CD8-positive, alpha-beta memory T cell (primary cell): ENCODE results near the gene BATF. TPM values are rescaled to one million over a fixed set of nuclear protein-coding genes. Genes with fewer than 3 reads are reported as not detected.

Experiments used
- CTCF ChIA-PET: fragments of 350-600 bp; sonication (Branson Sonifier 250); formaldehyde crosslinking; loops from one replicate; lab custom pipeline; 2021; ENCODE audit warnings: antibody characterized with exemption; lab: Charles Lee
- POLR2A ChIA-PET: fragments of 350-600 bp; sonication (Branson Sonifier 250); formaldehyde crosslinking; loops from one replicate; lab custom pipeline; 2021; ENCODE audit warnings: antibody characterized with exemption; lab: Charles Lee
- DNase-seq, 5 donors: peaks; one replicate each; pipeline versions ENCODE4 v3.0.0 to v3.0.0-alpha.2; 2020 to 2022; ENCODE audit warnings: mixed read lengths in 1 of 5
- H3K27ac ChIP-seq: one replicate; pipeline ENCODE4 v1.7.0; 2013; ENCODE audit warnings: low read depth, mild to moderate bottlenecking, low read length, moderate library complexity
- H3K27me3 ChIP-seq: 2 replicates; pipeline ENCODE4 v1.7.0; 2013; ENCODE audit warnings: low read length, mild to moderate bottlenecking; ENCODE audit not compliant: insufficient read depth, poor library complexity, severe bottlenecking
- H3K36me3 ChIP-seq: 2 replicates; pipeline ENCODE4 v1.7.0; 2013; ENCODE audit warnings: mild to moderate bottlenecking, low read length, moderate library complexity; ENCODE audit not compliant: insufficient read depth
- H3K4me1 ChIP-seq: 2 replicates; pipeline ENCODE4 v1.7.0; 2013; ENCODE audit warnings: mild to moderate bottlenecking, low read length, moderate library complexity; ENCODE audit not compliant: insufficient read depth
- H3K4me3 ChIP-seq: 2 replicates; pipeline ENCODE4 v1.7.0; 2013; ENCODE audit warnings: mild to moderate bottlenecking, low read length
- H3K9me3 ChIP-seq: 2 replicates; pipeline ENCODE4 v1.7.0; 2013; ENCODE audit warnings: mild to moderate bottlenecking, low read length
- H3K27ac Mint-ChIP-seq, 8 donors: one replicate each; pipeline ENCODE4 v1.8.0; 2020 to 2021; ENCODE audit warnings: mixed read lengths in 8 of 8, mild to moderate bottlenecking in 6 of 8, inconsistent platforms in 3 of 8, moderate library complexity in 3 of 8
- H3K27me3 Mint-ChIP-seq, 2 donors: one replicate each; pipeline ENCODE4 v1.8.0; 2020 to 2021; ENCODE audit warnings: mixed read lengths in 2 of 2, mild to moderate bottlenecking in 1 of 2, moderate library complexity in 1 of 2
- H3K36me3 Mint-ChIP-seq, 3 donors: one replicate each; pipeline ENCODE4 v1.8.0; 2020 to 2021; ENCODE audit warnings: mixed read lengths in 3 of 3, inconsistent platforms in 1 of 3, mild to moderate bottlenecking in 1 of 3
- H3K4me1 Mint-ChIP-seq, 3 donors: one replicate each; pipeline ENCODE4 v1.8.0; 2020 to 2021; ENCODE audit warnings: mixed read lengths in 3 of 3, inconsistent platforms in 1 of 3, mild to moderate bottlenecking in 1 of 3
- H3K4me3 Mint-ChIP-seq, 7 donors: one replicate each; pipeline ENCODE4 v1.8.0; 2020 to 2021; ENCODE audit warnings: mixed read lengths in 7 of 7, mild to moderate bottlenecking in 6 of 7, moderate library complexity in 4 of 7, inconsistent platforms in 2 of 7
- H3K9me3 Mint-ChIP-seq, 5 donors: one replicate each; pipeline ENCODE4 v1.8.0; 2020 to 2022; ENCODE audit warnings: mixed read lengths in 5 of 5, mild to moderate bottlenecking in 3 of 5, moderate library complexity in 2 of 5, inconsistent platforms in 1 of 5
- polyA plus RNA-seq: library from polyadenylated mRNA; unstranded; fragments of 300-500 nt; fragmentation: Illumina TruSeq; gene quantifications from one replicate; pipeline ENCODE4 v1.2.3, GENCODE V29; 2021
- total RNA-seq, 2 experiments: library from RNA; stranded (reverse); gene quantifications; one replicate each; pipeline ENCODE4 v1.2.3, GENCODE V29; 2021

BATF gene
- total and polyA plus RNA-seq, 3 experiments from 2014 or later: 60.4 to 172 (median 165) TPM

DNA sequence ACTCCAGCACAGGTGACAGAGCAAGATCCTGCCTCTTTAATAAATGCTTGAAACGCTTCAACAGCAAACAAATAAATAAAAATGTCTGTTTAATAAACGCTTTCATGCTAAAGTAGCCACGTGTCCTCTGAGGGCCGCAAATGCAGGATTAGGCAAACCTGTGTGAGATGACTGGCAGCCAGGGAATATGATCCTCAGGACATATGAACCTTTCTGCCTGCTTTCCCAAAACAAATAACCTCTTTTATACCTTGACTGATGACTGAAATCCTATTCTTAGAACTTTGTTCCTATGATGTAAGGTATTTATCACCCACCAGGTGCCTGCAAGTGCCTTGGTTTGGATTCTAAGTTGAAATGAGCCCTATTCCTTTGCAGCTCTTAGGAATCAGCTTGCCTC, 41.7 kb downstream of the BATF start:
- Histone ChIP-seq H3K27ac (no peak overlapping the region), H3K36me3 (no peaks in the 10 kb centered on the region), H3K4me3 (no peak overlapping the region), H3K27me3 (no peaks in the 10 kb centered on the region), H3K4me1 (peaks cover 19% of the 10 kb centered on the region), H3K9me3 (no peaks in the 10 kb centered on the region)
- no peak overlapping the region for H3K4me3 Mint-ChIP-seq
- H3K36me3 Mint-ChIP-seq: no peaks in the 10 kb centered on the region
- CTCF ChIA-PET: interaction anchor here (0.8 to 5.5 kb wide), 5 partner anchors 12 to 75 kb away, joined by 3 to 43 read pairs (median 20); partner anchors contain the start of gene FLVCR2
- no peak for DNase-seq
- peaks cover 0 to 3% of the 10 kb centered on the region in 2 donors for H3K27me3 Mint-ChIP-seq
- no peak overlapping the region for H3K27ac Mint-ChIP-seq
- peaks cover 21 to 45% (median 41%) of the 10 kb centered on the region in 3 donors for H3K4me1 Mint-ChIP-seq
- POLR2A ChIA-PET: no interaction called here
- H3K9me3 Mint-ChIP-seq: no peaks in the 10 kb centered on the region

DNA sequence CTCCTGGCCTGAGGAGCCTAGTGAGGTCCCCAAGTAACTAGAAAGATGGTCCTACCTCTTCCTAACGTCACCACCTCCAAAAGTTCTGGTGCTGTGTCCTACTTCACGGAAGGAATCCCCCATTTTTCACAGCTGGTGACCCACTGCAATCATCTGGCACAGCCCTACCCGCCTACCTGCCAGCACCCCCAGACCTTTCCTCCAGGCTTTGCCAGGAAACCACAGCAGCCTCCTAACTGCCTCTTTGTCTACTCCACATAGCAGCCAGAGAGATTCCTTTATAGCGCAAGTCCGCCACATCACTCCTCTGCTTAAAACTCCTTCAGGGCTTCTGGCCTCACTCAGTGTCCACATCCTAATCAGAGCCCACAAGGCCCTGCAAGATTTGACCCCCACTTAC, 42.8 kb downstream of the BATF start:
- ChIA-PET POLR2A (no interaction called here), CTCF (interaction anchor here (5.5 kb wide), 1 partner anchor 11 kb away, joined by 40 read pairs; the partner anchor contains the start of gene FLVCR2)
- Histone ChIP-seq H3K36me3 (no peaks in the 10 kb centered on the region), H3K9me3 (no peaks in the 10 kb centered on the region), H3K27me3 (no peaks in the 10 kb centered on the region), H3K27ac (no peak overlapping the region), H3K4me1 (peaks cover 19% of the 10 kb centered on the region), H3K4me3 (no peak overlapping the region)
- no peak overlapping the region for H3K4me3 Mint-ChIP-seq
- DNase-seq: no peak
- H3K9me3 Mint-ChIP-seq: no peaks in the 10 kb centered on the region
- H3K36me3 Mint-ChIP-seq: no peaks in the 10 kb centered on the region
- peaks cover 21 to 45% (median 41%) of the 10 kb centered on the region in 3 donors for H3K4me1 Mint-ChIP-seq
- peaks cover 0 to 2% of the 10 kb centered on the region in 2 donors for H3K27me3 Mint-ChIP-seq
- H3K27ac Mint-ChIP-seq: peak overlapping the region in 1 of 8 donors; percentile 32

DNA sequence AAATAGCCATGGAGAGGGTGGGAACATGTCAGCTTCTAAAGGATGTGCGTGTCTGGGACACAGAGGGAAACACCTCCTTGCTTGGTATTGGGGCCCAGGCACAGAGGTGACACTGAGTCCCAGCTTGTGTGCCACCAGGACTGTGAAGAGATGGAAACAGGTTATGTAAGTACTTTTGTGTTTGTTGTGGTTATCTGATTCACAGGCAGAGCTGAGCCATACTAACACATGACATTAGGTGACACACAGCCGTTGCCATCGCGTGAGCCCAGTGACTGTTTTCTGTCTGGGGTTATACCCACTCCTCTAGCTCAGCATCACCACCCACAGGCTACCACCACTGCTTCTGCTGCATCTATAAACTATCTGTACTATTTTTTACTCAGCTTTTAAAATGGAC, 44.1 kb downstream of the BATF start:
- peaks cover 13% of the 10 kb centered on the region for H3K4me1 ChIP-seq
- H3K4me3 ChIP-seq: no peak overlapping the region
- H3K27ac ChIP-seq: no peak overlapping the region
- H3K9me3 ChIP-seq: no peaks in the 10 kb centered on the region
- no peaks in the 10 kb centered on the region for H3K27me3 ChIP-seq
- no peaks in the 10 kb centered on the region for H3K9me3 Mint-ChIP-seq
- no peaks in the 10 kb centered on the region for H3K36me3 ChIP-seq
- POLR2A ChIA-PET: interaction anchor here (0.6 to 0.8 kb wide), 2 partner anchors 44 to 94 kb away, joined by 3 to 6 read pairs; partner anchors contain the start of genes BATF and ERG28
- CTCF ChIA-PET: interaction anchor here (0.9 to 2.3 kb wide), 6 partner anchors 11 to 88 kb away, joined by 3 to 8 read pairs (median 5); no protein-coding TSS in a partner anchor
- no peak overlapping the region for H3K4me3 Mint-ChIP-seq
- no peaks in the 10 kb centered on the region for H3K36me3 Mint-ChIP-seq
- H3K27me3 Mint-ChIP-seq: peaks cover 0 to 2% of the 10 kb centered on the region in 2 donors
- H3K4me1 Mint-ChIP-seq: peaks cover 12 to 33% (median 33%) of the 10 kb centered on the region in 3 donors
- DNase-seq: peak in 4 of 5 donors; percentile 29 to 83 (median 36)
- peak overlapping the region in 7 of 8 donors; percentile 17 to 95 (median 80) for H3K27ac Mint-ChIP-seq

DNA sequence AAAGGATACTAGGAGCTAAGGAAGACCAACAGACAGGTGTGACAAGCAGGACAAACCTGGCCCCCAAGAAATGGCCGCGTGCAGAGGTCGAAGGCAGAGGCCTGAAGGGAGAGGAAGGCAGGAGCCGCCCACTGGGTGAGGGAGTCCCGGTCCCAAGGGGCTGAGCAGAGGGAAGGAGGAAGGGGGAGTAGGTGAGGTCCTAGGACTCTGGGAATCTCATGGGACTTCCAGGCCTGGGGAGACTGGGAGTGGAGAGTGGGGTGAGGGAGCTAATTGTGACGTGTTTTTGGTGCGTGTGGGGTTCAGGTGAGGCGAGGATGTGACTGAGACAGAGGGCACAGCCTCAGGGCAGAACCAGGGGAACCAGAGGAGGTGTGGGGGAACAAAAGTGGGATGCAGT, 44.5 kb downstream of the BATF start:
- Histone ChIP-seq H3K9me3 (no peaks in the 10 kb centered on the region), H3K4me1 (peaks cover 13% of the 10 kb centered on the region), H3K27me3 (no peaks in the 10 kb centered on the region), H3K27ac (no peak overlapping the region), H3K36me3 (no peaks in the 10 kb centered on the region), H3K4me3 (no peak overlapping the region)
- Mint-ChIP-seq H3K9me3 (no peaks in the 10 kb centered on the region), H3K27me3 (peaks cover 0 to 2% of the 10 kb centered on the region in 2 donors), H3K4me1 (peaks cover 10 to 29% (median 28%) of the 10 kb centered on the region in 3 donors), H3K4me3 (no peak overlapping the region), H3K27ac (peak overlapping the region in 6 of 8 donors; percentile 60 to 95 (median 83)), H3K36me3 (no peaks in the 10 kb centered on the region)
- ChIA-PET POLR2A (interaction anchor here (0.6 to 0.8 kb wide), 2 partner anchors 44 to 94 kb away, joined by 3 to 6 read pairs; partner anchors contain the start of genes BATF and ERG28), CTCF (interaction anchor here (0.9 to 2.3 kb wide), 6 partner anchors 11 to 88 kb away, joined by 3 to 8 read pairs (median 5); no protein-coding TSS in a partner anchor)
- no peak for DNase-seq

DNA sequence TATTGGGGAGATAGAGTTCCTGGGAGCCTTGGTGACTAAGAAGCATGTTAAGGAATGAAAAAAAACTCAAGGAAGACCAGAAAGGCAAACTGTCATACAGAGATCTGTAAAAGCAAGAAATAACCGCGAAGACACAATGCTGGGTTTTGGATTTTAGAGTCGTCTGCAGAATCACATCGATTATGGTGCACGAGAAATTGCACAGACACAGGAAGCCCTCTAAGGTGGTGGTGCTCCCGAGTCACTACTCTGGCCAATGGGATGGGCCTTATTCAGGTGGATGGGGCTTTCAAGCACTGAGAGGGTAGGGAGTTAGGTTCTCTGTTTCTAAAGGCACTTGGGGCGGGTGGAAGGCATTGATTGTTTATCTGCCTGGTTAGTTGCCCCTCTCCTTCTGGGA, 45.9 kb downstream of the BATF start:
- POLR2A ChIA-PET: interaction anchor here (0.6 kb wide), 1 partner anchor 45 kb away, joined by 3 read pairs; no protein-coding TSS in a partner anchor
- CTCF ChIA-PET: interaction anchor here (2.3 kb wide), 1 partner anchor 9 kb away, joined by 8 read pairs; no protein-coding TSS in a partner anchor
- H3K36me3 Mint-ChIP-seq: no peaks in the 10 kb centered on the region
- H3K4me3 Mint-ChIP-seq: no peak overlapping the region
- Histone ChIP-seq H3K4me1 (peaks cover 13% of the 10 kb centered on the region), H3K27me3 (no peaks in the 10 kb centered on the region), H3K27ac (no peak overlapping the region), H3K9me3 (no peaks in the 10 kb centered on the region), H3K36me3 (no peaks in the 10 kb centered on the region), H3K4me3 (no peak overlapping the region)
- DNase-seq: no peak
- peaks cover 10 to 27% (median 24%) of the 10 kb centered on the region in 3 donors for H3K4me1 Mint-ChIP-seq
- H3K27ac Mint-ChIP-seq: peak overlapping the region in 1 of 8 donors; percentile 52
- H3K9me3 Mint-ChIP-seq: no peaks in the 10 kb centered on the region
- H3K27me3 Mint-ChIP-seq: peaks cover 0 to 2% of the 10 kb centered on the region in 2 donors

DNA sequence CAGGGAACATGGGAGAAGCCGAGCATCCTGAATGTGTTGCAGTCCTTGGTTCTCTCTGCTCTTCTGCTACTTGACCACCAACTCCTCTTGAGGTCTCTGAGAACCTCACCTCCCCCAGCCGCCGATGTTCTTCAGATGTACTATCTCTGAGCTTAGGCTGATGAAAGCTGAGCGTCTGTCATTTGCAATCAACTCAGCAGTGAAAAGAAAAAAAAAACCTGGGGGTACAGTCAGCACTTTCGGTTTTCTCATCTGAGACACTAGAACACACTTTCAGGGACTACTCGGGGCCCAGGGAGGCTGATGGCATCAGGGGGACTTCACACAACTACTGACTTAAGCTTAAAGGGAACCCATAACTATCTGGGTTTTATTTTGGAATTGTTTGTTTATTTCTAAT, 46.5 kb downstream of the BATF start:
- no peaks in the 10 kb centered on the region for H3K9me3 ChIP-seq
- CTCF ChIA-PET: interaction anchor here (0.7 to 1.2 kb wide), 2 partner anchors 81 to 85 kb away, joined by 3 read pairs; no protein-coding TSS in a partner anchor
- Mint-ChIP-seq H3K27me3 (peaks cover 0 to 2% of the 10 kb centered on the region in 2 donors), H3K27ac (no peak overlapping the region), H3K9me3 (no peaks in the 10 kb centered on the region), H3K4me3 (no peak overlapping the region), H3K4me1 (peaks cover 10 to 27% (median 24%) of the 10 kb centered on the region in 3 donors), H3K36me3 (no peaks in the 10 kb centered on the region)
- H3K4me1 ChIP-seq: peaks cover 13% of the 10 kb centered on the region
- DNase-seq: no peak
- H3K27me3 ChIP-seq: no peaks in the 10 kb centered on the region
- POLR2A ChIA-PET: no interaction called here
- H3K36me3 ChIP-seq: no peaks in the 10 kb centered on the region
- H3K27ac ChIP-seq: no peak overlapping the region
- no peak overlapping the region for H3K4me3 ChIP-seq

DNA sequence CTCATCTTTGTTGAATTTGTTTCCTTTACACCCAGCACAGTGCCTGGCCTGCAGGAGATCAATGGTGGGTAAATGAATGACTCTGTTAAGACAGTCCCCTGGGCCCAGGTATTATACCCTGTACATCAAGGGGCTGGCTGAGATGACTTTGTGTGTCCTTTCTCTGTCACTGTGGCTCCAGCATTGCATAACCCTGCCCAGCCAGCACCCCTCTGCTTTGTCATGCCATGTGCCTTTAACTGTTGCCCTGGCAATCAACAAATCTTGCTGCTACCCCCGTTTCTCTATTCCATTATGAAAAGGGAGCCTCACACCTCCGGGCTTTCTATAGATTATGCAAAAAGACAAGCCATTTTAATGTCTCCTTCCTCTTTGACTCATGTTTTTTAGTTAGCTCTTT, 48.5 kb downstream of the BATF start:
- CTCF ChIA-PET: interaction anchor here (1.5 to 1.6 kb wide), 2 partner anchors 9 to 84 kb away, joined by 4 to 6 read pairs; no protein-coding TSS in a partner anchor

DNA sequence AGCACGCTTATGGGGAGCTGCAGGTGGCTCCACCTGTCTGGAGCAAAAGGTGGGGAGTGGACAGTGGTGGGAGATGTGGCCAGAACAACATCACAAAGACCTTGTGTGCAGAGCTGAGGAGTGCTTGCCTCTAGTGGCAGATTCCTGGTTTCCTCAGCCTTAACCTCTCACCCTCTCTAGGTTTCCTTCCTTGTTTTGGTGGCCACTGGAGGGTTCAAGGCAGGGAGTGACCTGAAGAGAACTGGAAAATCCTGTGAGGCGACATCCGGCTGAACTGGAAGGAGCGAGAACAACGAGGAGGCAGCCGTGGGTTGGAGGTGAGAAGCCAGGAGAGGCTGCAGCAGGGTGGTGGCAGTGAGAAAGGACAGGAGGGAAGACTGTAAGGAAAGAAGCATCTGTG, 49.8 kb downstream of the BATF start:
- H3K27me3 Mint-ChIP-seq: no peaks in the 10 kb centered on the region
- CTCF ChIA-PET: interaction anchor here (1.5 to 6.8 kb wide), 3 partner anchors 10 to 82 kb away, joined by 4 to 40 read pairs (median 6); no protein-coding TSS in a partner anchor

More for the DNA sequence above, 48.5 kb downstream of the BATF start:
- Histone ChIP-seq H3K9me3 (no peaks in the 10 kb centered on the region), H3K4me1 (peaks cover 11% of the 10 kb centered on the region), H3K27ac (no peak overlapping the region), H3K27me3 (no peaks in the 10 kb centered on the region), H3K4me3 (no peak overlapping the region), H3K36me3 (no peaks in the 10 kb centered on the region)
- peak overlapping the region in 1 of 8 donors; percentile 48 for H3K27ac Mint-ChIP-seq
- no peaks in the 10 kb centered on the region for H3K36me3 Mint-ChIP-seq
- H3K4me3 Mint-ChIP-seq: no peak overlapping the region
- H3K4me1 Mint-ChIP-seq: peaks cover 8 to 20% (median 15%) of the 10 kb centered on the region in 3 donors
- peaks cover 0 to 2% of the 10 kb centered on the region in 2 donors for H3K27me3 Mint-ChIP-seq
- H3K9me3 Mint-ChIP-seq: no peaks in the 10 kb centered on the region
- POLR2A ChIA-PET: no interaction called here
- no peak for DNase-seq

More for the DNA sequence above, 49.8 kb downstream of the BATF start:
- DNase-seq: no peak
- POLR2A ChIA-PET: no interaction called here
- no peaks in the 10 kb centered on the region for H3K36me3 ChIP-seq
- no peak overlapping the region for H3K27ac ChIP-seq
- H3K9me3 ChIP-seq: no peaks in the 10 kb centered on the region
- H3K4me3 ChIP-seq: no peak overlapping the region
- H3K27ac Mint-ChIP-seq: no peak overlapping the region
- H3K27me3 ChIP-seq: no peaks in the 10 kb centered on the region
- H3K4me1 ChIP-seq: no peaks in the 10 kb centered on the region
- peaks cover 0 to 9% (median 5%) of the 10 kb centered on the region in 3 donors for H3K4me1 Mint-ChIP-seq
- H3K9me3 Mint-ChIP-seq: no peaks in the 10 kb centered on the region
- H3K36me3 Mint-ChIP-seq: no peaks in the 10 kb centered on the region
- H3K4me3 Mint-ChIP-seq: no peak overlapping the region
